Fibroblast of skin of right quadriceps (primary cell): ENCODE results near the gene MON2.
"Not testable (repeated sequence)": the region's sequence is repeated elsewhere in the genome, so short reads cannot be mapped to it uniquely, and the experiment has no call there.

Source experiments
- DNase-seq: peaks from one replicate; pipeline ENCODE4 v3.0.0-alpha.2; 2013

Gene MON2

GRCh38 chr12:62552906-62553556 lies 86.4 kb downstream of the MON2 start:
- DNase-seq: no peak

DNA sequence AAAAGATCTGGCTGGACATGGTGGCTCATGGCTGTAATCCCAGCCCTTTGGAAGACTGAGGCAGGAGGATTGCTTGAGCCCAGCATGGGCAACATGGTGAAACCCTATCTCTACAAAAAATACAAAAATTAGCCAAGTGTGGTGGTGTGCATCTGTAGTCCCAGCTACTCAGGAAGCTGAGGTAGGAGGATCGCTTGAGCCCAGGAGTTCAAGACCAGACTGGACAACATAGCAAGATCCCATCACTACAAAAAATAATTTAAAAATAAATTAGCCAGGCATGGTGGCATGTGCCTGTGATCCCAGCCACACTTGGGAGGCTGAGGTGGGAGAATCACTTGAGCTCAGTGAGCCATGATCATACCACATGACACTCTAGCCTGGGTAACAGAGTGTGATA lies 92.7 kb downstream of the MON2 start:
- DNase-seq: not testable (repeated sequence)

- peak; percentile 32 for DNase-seq
Measured at GRCh38 chr12:62562846-62563245, 96.2 kb downstream of the MON2 start.

DNA sequence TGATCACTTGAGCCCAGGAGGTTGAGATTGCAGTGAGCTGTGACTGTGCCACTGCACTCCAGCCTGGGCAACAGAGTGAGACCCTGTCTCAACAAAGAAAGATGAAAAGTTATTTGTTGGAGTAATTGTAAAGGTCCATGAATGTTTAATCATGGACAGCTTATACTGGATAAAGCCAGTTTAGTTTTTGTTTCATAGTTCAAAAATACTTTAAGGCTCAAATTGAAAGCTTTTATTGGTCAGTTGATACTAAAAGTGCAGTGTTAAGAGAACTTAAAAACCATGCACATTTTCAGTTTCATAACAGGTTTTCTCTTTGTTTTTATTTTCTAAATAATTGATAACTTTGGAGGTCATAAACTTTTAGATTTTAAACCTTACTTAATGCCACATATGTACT lies 108.4 kb downstream of the MON2 start:
- no peak for DNase-seq

DNA sequence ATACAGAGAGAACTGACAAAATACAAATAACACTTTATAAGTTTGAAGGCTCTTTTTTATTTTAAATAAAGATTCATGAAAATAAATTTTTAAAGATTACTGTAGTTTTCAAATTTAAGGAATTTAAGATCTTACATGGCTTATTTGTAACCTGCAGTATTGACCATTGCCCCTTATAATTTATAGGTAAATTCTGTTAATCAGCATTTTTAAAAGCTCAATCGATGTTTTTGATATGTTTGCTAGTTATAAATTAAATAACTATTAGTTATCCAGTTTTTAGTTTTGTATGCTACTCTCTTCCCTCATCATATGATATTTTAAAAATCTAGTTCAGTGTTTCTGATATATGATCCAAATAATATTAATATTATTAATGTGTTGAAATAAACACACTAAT lies 109.9 kb downstream of the MON2 start:
- DNase-seq: no peak

- peak; percentile 6 for DNase-seq
Measured at GRCh38 chr12:62578726-62579125, 112.1 kb downstream of the MON2 start.

DNA sequence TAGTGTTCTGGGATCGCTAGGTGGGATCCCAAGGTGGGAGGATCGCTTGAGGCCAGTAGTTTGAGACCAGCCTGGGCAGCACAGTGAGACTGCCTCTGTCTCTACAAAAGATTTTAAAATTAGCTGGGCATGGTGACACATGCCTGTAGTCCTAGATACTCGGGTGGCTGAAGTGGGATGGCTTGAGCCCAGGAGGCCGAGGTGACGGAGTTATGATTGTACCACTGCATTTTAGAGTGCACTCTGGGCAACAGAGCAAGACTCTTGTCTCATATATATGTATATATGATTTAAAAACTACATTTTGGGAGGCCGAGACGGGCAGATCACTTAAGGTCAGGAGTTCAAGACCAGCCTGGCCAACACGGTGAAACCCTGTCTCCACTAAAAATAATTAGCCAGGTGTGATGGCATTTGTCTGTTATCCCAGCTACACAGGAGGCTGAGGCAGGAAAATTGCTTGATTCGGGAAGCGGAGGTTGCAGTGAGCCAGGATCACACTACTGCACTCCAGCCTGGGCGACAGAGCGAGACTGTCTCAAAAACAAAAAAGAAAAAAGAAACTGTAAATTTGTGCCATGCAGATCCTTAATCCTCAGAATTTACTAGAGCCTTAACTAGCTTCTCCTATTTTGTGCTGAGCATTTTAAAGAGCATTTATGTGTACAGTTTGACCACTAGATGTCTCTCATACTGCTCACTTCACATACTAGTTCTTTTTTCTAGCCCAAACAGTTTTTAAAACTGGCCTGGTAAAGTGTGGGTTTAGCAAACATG lies 114.8 kb downstream of the MON2 start:
- DNase-seq: peak; percentile 66

GRCh38 chr12:62582065-62582366 lies 115.4 kb downstream of the MON2 start:
- DNase-seq: no peak

DNA sequence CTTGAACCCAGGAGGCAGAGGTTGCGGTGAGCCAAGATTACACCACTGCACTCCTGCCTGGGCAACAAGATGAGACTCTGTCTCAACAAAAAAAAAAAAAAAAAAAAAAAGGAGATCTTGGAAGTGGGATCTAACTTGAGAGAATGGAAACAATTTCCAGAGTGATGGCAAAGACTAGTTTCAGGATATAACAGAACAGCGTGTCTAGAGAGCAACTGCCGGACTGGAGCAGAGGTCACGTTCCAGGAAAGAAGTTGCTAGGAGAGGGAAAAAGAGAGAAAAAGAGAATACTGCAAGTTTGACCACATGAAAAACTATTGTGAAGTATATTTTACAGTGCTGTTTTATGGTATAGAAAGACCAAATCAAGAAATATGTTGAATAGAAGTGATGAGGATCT lies 118.0 kb downstream of the MON2 start:
- no peak for DNase-seq

DNA sequence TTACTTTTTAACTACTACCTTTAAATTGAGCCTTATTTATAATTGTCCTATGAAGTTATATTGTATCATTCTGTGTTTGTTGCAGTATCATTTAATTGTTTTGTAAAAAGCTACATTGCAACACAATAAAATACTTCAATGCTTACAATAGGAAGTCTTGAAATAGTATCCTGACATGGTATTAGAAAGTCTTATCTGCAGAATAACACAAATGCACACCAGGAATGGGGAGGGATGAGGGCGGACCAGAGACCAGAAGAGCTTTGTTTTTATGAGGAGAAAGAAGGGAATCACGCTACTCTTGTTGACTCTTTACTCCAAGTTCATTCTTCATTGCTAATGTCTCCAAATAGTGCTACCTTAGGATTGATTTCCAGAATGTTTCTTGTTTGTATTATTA lies 120.2 kb downstream of the MON2 start:
- DNase-seq: no peak

GRCh38 chr12:62588916-62589315 lies 122.3 kb downstream of the MON2 start:
- DNase-seq: peak; percentile 58

DNA sequence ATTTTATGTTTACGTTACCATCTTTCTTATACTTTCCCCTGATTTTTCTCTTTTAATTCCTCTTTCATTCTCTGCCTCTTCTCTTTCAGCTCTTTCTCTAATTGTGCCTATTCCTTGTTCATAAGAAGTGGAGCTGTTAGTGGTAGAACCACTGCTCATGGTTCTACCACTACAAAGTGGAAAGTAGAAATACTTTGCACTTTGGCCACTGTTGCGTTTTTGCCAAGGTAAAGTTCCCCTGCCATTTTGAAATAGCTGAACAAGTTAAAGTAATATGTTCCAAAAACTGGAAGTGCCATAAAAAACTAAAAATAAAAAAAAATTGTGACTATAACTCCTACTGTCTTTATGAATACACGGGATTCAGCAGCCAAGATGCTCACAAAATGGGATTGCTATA lies 130.6 kb downstream of the MON2 start:
- no peak for DNase-seq

DNA sequence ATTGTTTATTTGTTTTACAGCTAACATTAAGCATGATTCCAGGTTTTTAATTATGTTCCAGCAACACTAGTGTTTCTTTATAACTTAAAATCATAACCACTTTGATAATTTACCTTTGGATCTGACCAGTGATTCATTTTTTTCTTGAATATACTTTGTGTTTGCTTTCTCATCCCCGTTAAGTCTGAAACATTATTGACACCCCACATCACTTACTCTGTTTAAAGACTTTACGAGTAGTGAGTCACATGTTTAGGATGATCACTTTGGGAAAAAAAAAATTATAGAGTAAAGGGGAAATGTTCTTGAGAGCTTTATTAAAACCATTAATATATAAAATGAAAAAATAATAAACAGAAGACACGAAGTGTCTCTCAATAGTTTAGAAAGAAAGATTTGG lies 132.2 kb downstream of the MON2 start:
- no peak for DNase-seq

- no peak for DNase-seq
Measured at GRCh38 chr12:62599854-62600437, 133.3 kb downstream of the MON2 start.

- no peak for DNase-seq
Measured at GRCh38 chr12:62601765-62602164, 135.1 kb downstream of the MON2 start.

DNA sequence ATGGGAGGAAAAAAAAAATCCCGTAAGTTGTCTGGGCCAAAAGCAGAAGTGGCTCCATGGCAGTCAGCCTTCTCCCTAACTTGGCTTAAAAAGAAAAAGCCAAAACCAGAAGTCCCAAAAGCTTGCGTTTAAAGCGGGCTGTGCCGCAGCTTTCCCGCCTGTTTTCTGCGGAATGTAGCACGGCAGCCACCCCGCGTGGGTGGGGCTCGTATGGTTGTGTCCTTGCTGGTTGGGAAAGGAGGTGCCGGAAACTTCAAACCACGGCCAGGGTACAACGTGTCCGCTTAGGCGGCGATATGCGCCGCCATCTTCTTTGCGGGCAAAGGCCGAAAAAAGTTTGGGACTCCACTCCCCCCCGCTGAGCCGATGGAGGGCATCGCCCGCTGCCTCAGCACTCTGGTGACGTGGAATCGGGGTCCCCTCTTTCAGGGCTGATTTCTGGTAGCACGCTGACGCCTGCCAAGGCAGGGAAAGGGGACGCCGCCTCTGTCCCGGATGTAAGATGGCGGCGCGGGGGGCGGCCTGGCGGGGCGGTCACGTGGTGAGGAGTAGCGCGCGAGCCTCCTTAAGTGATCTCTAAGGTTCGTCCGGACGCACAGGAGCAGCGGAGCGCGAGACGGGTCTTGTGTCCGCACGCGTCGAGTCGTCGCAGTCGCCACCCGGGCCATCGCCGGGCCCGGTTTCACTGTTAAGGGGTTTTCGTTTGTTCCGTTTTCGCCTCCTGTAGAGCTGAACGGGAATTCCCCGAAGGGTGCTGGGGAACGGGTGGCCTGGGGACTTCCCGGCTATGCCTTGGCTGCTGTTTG lies 135.8 kb downstream of the MON2 start:
- peak; percentile 94 for DNase-seq

DNA sequence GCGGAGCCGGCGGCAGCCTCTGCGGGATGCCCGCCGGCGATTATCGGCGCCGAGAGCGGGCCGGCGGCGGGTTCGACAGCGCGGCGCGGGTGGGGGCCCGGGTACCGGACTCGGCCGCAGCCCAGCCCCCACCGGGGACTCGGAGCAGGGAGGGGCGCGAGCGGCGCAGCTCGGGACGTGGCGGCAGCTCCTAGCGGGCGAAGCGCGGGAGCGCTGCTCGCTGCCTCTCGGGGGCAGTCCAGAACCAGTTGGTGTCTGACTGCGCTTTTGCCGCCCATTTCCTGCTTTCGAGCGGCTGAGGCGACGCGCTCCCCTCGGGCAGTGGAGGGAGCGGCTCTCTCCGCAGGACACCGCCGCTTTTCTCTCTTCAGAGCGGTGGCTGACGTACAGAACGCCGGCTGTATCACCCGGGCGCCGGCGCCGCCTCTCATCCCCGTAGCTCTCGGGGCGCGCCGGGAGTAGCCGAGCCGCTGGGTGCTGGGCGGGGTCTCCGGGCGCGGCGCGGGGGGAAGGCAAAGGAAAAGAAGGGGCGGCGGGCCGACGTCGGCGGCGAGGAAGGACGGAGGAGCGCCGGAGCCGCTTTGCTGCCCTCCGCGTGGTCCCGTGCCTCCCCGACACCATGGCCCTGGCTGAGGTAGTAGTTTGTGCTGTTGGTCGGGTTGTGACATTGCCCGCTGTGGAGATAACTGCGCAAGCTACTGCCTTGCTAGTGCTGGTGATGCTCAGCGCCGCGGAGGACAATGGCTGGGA lies 136.6 kb downstream of the MON2 start:
- DNase-seq: peak; percentile 91

- DNase-seq: no peak
Measured at GRCh38 chr12:62603811-62604098, 137.1 kb downstream of the MON2 start.

GRCh38 chr12:62604373-62604772 lies 137.7 kb downstream of the MON2 start:
- DNase-seq: no peak

DNA sequence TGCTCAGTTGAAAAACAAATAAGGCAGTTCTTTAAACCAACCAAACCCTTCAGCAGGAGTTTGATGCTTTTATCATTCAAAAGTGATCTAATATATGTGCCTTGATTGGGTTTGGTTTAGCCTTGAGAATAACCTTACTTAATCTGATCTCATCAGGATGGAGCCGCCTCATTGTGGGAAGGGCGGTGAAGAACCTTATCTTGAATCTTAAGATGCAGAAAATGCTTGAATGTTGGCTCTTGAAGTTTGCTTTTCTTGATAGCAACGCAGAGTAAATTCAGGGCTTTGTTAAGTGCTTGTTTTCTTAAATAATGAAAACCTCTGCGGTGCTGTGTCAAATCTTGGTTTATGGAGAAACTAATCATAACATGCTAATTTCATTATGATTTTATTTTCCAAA lies 138.2 kb downstream of the MON2 start:
- peak; percentile 50 for DNase-seq

GRCh38 chr12:62605981-62606380 lies 139.4 kb downstream of the MON2 start:
- DNase-seq: no peak

- DNase-seq: no peak
Measured at GRCh38 chr12:62606654-62607053, 140.0 kb downstream of the MON2 start.

GRCh38 chr12:62613081-62613480 lies 146.5 kb downstream of the MON2 start:
- DNase-seq: peak; percentile 74
